ENCODE measurements around the gene IFITM2.
"Not testable (repeated sequence)": the region's sequence is repeated elsewhere in the genome, so short reads cannot be mapped to it uniquely, and the experiment has no call there.

Gene IFITM2

GRCh38 chr11:342328-342727, 34.7 kb downstream of the IFITM2 start:
- H3K36me3 ChIP-seq (replicated peaks; ENCODE audit: insufficient read depth, low read length): no peaks in the 10 kb centered on the region
- H3K4me1 ChIP-seq (ENCODE audit: low read length): no peaks in the 10 kb centered on the region
- no peaks in the 10 kb centered on the region for H3K9me2 ChIP-seq (replicated peaks; ENCODE audit: insufficient read depth, low read length)
- peaks cover 89% of the 10 kb centered on the region for H3K27me3 ChIP-seq (replicated peaks; ENCODE audit: insufficient read depth, low read length)
- H3K4me2 ChIP-seq (ENCODE audit: low read depth, low read length): no peak overlapping the region
- H2AFZ ChIP-seq (ENCODE audit: low read length): no peak overlapping the region
- H3K4me3 ChIP-seq (ENCODE audit: low read length): no peak overlapping the region
- H3K9ac ChIP-seq (ENCODE audit: low read length): no peak overlapping the region
- TF ChIP-seq EZH2 (optimal IDR thresholded peaks at IDR 0.05; ENCODE audit: low read depth, low read length): no peak
- TF ChIP-seq CTCF (IDR thresholded peaks at IDR 0.05; ENCODE audit: low read length): no peak
- no peak for TF ChIP-seq EZH2phosphoT487 (IDR thresholded peaks at IDR 0.05; ENCODE audit: low read length)
- no peak overlapping the region for H3K27ac ChIP-seq (ENCODE audit: low read length)
- H4K20me1 ChIP-seq (ENCODE audit: insufficient read depth, low read length): no peaks in the 10 kb centered on the region; the same call in 1 of the 2 replicates
- H3F3A ChIP-seq (ENCODE audit: insufficient read depth, low read length): no peaks in the 10 kb centered on the region
- H3K9me3 ChIP-seq (replicated peaks; ENCODE audit: insufficient read depth, low read length): no peaks in the 10 kb centered on the region
- DNase-seq: no peak
- no peaks in the 10 kb centered on the region for H3K79me2 ChIP-seq (ENCODE audit: low read length)

GRCh38 chr11:344836-345578, 37.4 kb downstream of the IFITM2 start:
- no peak overlapping the region for H3K4me3 ChIP-seq (ENCODE audit: low read length)
- peaks cover 85% of the 10 kb centered on the region for H3K27me3 ChIP-seq (replicated peaks; ENCODE audit: insufficient read depth, low read length)
- H3K4me1 ChIP-seq (ENCODE audit: low read length): peaks cover 1% of the 10 kb centered on the region
- no peak for DNase-seq
- no peak overlapping the region for H3K27ac ChIP-seq (ENCODE audit: low read length)
- H3K9me3 ChIP-seq (replicated peaks; ENCODE audit: insufficient read depth, low read length): no peaks in the 10 kb centered on the region
- no peaks in the 10 kb centered on the region for H3F3A ChIP-seq (ENCODE audit: insufficient read depth, low read length)
- H4K20me1 ChIP-seq (ENCODE audit: insufficient read depth, low read length): no peaks in the 10 kb centered on the region; the same call in 1 of the 2 replicates
- no peak for TF ChIP-seq EZH2 (optimal IDR thresholded peaks at IDR 0.05; ENCODE audit: low read depth, low read length)
- TF ChIP-seq CTCF (IDR thresholded peaks at IDR 0.05; ENCODE audit: low read length): no peak
- no peak for TF ChIP-seq EZH2phosphoT487 (IDR thresholded peaks at IDR 0.05; ENCODE audit: low read length)
- H3K9me2 ChIP-seq (replicated peaks; ENCODE audit: insufficient read depth, low read length): no peaks in the 10 kb centered on the region
- no peaks in the 10 kb centered on the region for H3K36me3 ChIP-seq (replicated peaks; ENCODE audit: insufficient read depth, low read length)
- no peak overlapping the region for H3K9ac ChIP-seq (ENCODE audit: low read length)
- H3K4me2 ChIP-seq (ENCODE audit: low read depth, low read length): no peak overlapping the region
- H3K79me2 ChIP-seq (ENCODE audit: low read length): no peaks in the 10 kb centered on the region
- H2AFZ ChIP-seq (ENCODE audit: low read length): no peak overlapping the region

GRCh38 chr11:346529-346928, 38.9 kb downstream of the IFITM2 start:
- Histone ChIP-seq H3K36me3 (replicated peaks; ENCODE audit: insufficient read depth, low read length) (no peaks in the 10 kb centered on the region), H3K9me3 (replicated peaks; ENCODE audit: insufficient read depth, low read length) (no peaks in the 10 kb centered on the region), H3K9me2 (replicated peaks; ENCODE audit: insufficient read depth, low read length) (no peaks in the 10 kb centered on the region), H3K27me3 (replicated peaks; ENCODE audit: insufficient read depth, low read length) (peaks cover 75% of the 10 kb centered on the region), H4K20me1 (ENCODE audit: insufficient read depth, low read length) (no peaks in the 10 kb centered on the region), H3K27ac (ENCODE audit: low read length) (no peak overlapping the region), H3K9ac (ENCODE audit: low read length) (no peak overlapping the region), H3K4me3 (ENCODE audit: low read length) (no peak overlapping the region), H3K4me2 (ENCODE audit: low read depth, low read length) (no peak overlapping the region), H3K4me1 (ENCODE audit: low read length) (peaks cover 17% of the 10 kb centered on the region), H3K79me2 (ENCODE audit: low read length) (no peaks in the 10 kb centered on the region), H3F3A (ENCODE audit: insufficient read depth, low read length) (peaks cover 12% of the 10 kb centered on the region), H2AFZ (ENCODE audit: low read length) (no peak overlapping the region)
- no peak for DNase-seq
- no peak for TF ChIP-seq CTCF (IDR thresholded peaks at IDR 0.05; ENCODE audit: low read length)
- TF ChIP-seq EZH2 (optimal IDR thresholded peaks at IDR 0.05; ENCODE audit: low read depth, low read length): no peak
- no peak for TF ChIP-seq EZH2phosphoT487 (IDR thresholded peaks at IDR 0.05; ENCODE audit: low read length)

GRCh38 chr11:349270-349954, 41.8 kb downstream of the IFITM2 start:
- H2AFZ ChIP-seq (ENCODE audit: low read length); H3K9ac ChIP-seq (ENCODE audit: low read length); H3K4me2 ChIP-seq (ENCODE audit: low read depth, low read length); H4K20me1 ChIP-seq (ENCODE audit: insufficient read depth, low read length); DNase-seq; H3K36me3 ChIP-seq (replicated peaks; ENCODE audit: insufficient read depth, low read length); H3K9me2 ChIP-seq (replicated peaks; ENCODE audit: insufficient read depth, low read length); H3K79me2 ChIP-seq (ENCODE audit: low read length); H3K4me3 ChIP-seq (ENCODE audit: low read length); H3K9me3 ChIP-seq (replicated peaks; ENCODE audit: insufficient read depth, low read length); H3K27ac ChIP-seq (ENCODE audit: low read length): not testable (repeated sequence)
- Histone ChIP-seq H3K4me1 (ENCODE audit: low read length) (peaks cover 17% of the 10 kb centered on the region), H3F3A (ENCODE audit: insufficient read depth, low read length) (peaks cover 12% of the 10 kb centered on the region), H3K27me3 (replicated peaks; ENCODE audit: insufficient read depth, low read length) (peaks cover 76% of the 10 kb centered on the region)

GRCh38 chr11:350033-350722, 42.6 kb downstream of the IFITM2 start:
- H2AFZ ChIP-seq (ENCODE audit: low read length); H4K20me1 ChIP-seq (ENCODE audit: insufficient read depth, low read length); H3K4me3 ChIP-seq (ENCODE audit: low read length); H3K79me2 ChIP-seq (ENCODE audit: low read length); H3K9ac ChIP-seq (ENCODE audit: low read length); H3K27ac ChIP-seq (ENCODE audit: low read length); H3K36me3 ChIP-seq (replicated peaks; ENCODE audit: insufficient read depth, low read length); H3K9me2 ChIP-seq (replicated peaks; ENCODE audit: insufficient read depth, low read length); H3K9me3 ChIP-seq (replicated peaks; ENCODE audit: insufficient read depth, low read length); DNase-seq: not testable (repeated sequence)
- H3K27me3 ChIP-seq (replicated peaks; ENCODE audit: insufficient read depth, low read length): peaks cover 74% of the 10 kb centered on the region
- peak overlapping the region; percentile 67 for H3K4me2 ChIP-seq (ENCODE audit: low read depth, low read length)
- H3K4me1 ChIP-seq (ENCODE audit: low read length): peaks cover 17% of the 10 kb centered on the region
- peaks cover 12% of the 10 kb centered on the region for H3F3A ChIP-seq (ENCODE audit: insufficient read depth, low read length)

All from MM.1S (cell line).